ENCODE results near the gene MAP3K5.

MAP3K5 gene

DNA sequence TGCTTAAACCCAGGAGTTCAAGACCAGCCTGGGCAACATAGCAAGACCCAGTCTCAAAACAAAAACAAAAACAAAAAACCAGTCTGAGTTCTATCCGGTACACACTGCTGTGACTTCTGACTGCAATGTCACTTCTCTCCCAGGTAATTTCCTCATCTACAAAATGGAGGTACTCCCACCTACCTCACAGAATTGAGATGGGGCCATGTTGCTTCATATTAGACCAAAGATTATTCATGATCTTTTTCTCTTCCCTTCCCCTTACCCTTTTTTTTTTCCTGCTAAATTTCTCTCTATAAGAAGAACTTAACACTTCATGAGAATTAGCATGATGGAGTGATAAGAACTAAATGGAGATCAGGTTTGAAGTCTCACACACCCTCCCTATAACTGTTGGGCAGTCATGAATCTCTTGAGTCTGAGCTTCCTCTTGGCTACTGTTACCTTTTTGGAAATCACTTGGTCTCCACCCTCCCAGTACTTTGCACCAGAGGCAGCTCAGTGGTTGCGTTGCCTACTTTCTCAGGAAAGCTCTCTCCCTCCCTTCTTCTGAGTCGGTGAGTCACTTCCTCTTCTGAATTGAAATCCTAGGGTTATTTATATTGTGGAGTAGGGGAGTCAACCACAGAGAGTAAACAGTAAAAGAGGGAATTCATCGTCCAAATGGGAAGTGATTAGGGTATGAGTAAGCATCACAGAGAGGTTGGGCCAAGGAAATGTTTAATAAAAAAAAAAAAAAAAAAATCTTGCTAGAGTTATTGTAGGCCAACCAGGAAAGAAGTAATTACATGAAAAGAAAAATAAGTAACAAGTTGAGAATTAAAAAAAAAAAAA is 182.2 kb downstream of the MAP3K5 start:
- H3K4me1 ChIP-seq = peaks cover 25 to 91% (median 40%) of the 10 kb centered on the region in 10 experiments
- peak overlapping the region; percentile 40 to 83 (median 73) for H3K4me2 ChIP-seq
- H3K36me3 ChIP-seq = peaks cover 0 to 50% (median 12%) of the 10 kb centered on the region in 11 experiments; a peak in 14 of 22 replicates
- H3K9ac ChIP-seq = peak overlapping the region in 7 of 11 experiments; percentile 2 to 65 (median 45); a peak in 8 of 22 replicates
- TF ChIP-seq Cebpa-rat (IDR thresholded peaks at IDR 0.05) = no peak
- no peaks in the 10 kb centered on the region for H4K20me1 ChIP-seq
- no peaks in the 10 kb centered on the region for H3K27me3 ChIP-seq
- H3K27ac ChIP-seq = peak overlapping the region; percentile 1 to 87 (median 68); a peak in 19 of 22 replicates
- H3K9me3 ChIP-seq (replicated peaks in 1 of 11) = no peaks in the 10 kb centered on the region
- H3K4me3 ChIP-seq = peak overlapping the region in 1 of 10 experiments; percentile 10; a peak in 3 of 20 replicates

DNA sequence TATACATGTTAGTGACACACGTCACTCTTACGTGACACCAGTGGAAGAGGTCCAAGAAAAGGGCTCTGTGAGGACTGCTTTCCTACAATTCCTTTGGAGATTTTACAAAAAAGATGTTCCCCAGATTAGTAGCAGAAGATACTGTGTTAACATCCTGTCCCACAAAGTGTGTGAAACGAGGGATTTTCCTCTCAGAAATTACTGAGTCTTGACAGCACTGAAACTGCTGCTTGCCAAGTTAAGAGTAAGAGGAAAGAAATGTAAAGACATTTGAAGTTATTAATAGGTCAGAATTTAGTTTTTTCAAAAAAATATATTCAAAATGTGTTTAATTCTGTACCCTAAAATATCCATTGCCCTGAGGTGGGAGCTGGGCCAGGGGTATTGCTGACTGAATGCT is 183.3 kb downstream of the MAP3K5 start:
- H3K4me2 ChIP-seq = peak overlapping the region in 9 of 11 experiments; percentile 40 to 83 (median 79); a peak in 17 of 22 replicates
- no peaks in the 10 kb centered on the region for H4K20me1 ChIP-seq
- peak overlapping the region in 9 of 11 experiments; percentile 42 to 87 (median 68); a peak in 15 of 22 replicates for H3K27ac ChIP-seq
- H3K4me1 ChIP-seq = peaks cover 28 to 99% (median 44%) of the 10 kb centered on the region in 10 experiments
- no peak overlapping the region for H3K4me3 ChIP-seq
- H3K36me3 ChIP-seq = peaks cover 0 to 51% (median 17%) of the 10 kb centered on the region in 11 experiments; a peak in 19 of 22 replicates
- no peak for TF ChIP-seq Cebpa-rat (IDR thresholded peaks at IDR 0.05)
- H3K27me3 ChIP-seq = no peaks in the 10 kb centered on the region
- H3K9ac ChIP-seq = peak overlapping the region in 3 of 11 experiments; percentile 59 to 65 (median 64); a peak in 5 of 22 replicates
- H3K9me3 ChIP-seq (replicated peaks in 1 of 11) = no peaks in the 10 kb centered on the region

DNA sequence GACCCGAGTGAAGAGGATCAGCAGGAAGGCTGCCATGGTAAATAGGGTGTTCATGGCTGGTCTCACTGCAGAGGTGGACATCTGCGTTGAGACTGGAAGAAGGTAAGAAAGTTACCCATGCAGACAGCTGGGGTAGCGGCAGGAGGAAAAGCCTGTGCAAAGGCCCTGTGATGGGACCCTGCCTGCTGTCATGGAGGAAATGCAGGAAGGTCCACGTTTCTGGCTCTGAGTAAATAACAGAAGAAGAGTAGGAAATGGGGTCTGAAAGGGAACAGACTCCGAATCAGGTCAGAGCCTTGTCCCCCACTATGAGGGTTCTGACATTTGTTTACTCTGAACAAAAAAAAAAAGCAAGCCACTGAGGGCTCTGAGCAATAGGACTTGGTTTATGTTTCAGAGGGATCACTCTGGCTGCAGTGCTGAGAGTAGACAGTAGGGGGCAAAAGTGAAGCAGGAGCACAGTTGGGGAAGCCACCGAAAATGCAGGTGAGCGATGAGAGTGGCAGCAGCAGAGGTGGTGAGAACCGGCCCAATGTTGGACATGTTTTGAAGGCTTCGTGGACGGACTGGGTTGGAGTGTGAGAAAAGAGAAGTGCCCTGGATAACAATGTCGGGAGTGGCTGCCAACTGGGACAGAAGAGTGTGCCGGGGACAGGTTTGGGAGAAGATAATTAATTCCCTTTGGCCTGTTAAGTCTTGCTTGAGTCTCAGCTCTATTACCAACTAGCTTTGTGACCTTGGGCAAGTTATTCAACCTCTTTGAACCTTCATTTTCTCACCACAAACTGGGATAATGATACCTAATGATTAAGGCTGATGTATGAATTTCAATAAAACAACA is 184.1 kb downstream of the MAP3K5 start:
- Histone ChIP-seq H3K27me3 (no peaks in the 10 kb centered on the region), H3K9me3 (replicated peaks in 1 of 11) (no peaks in the 10 kb centered on the region), H4K20me1 (no peaks in the 10 kb centered on the region), H3K27ac (peak overlapping the region in 4 of 11 experiments; percentile 58 to 87 (median 76); a peak in 4 of 22 replicates), H3K9ac (no peak overlapping the region), H3K4me3 (no peak overlapping the region), H3K4me1 (peaks cover 28 to 97% (median 44%) of the 10 kb centered on the region in 10 experiments), H3K4me2 (peak overlapping the region in 7 of 11 experiments; percentile 64 to 83 (median 81); a peak in 14 of 22 replicates), H3K36me3 (peaks cover 0 to 51% (median 18%) of the 10 kb centered on the region in 11 experiments; a peak in 19 of 22 replicates)
- no peak for TF ChIP-seq Cebpa-rat (IDR thresholded peaks at IDR 0.05)

DNA sequence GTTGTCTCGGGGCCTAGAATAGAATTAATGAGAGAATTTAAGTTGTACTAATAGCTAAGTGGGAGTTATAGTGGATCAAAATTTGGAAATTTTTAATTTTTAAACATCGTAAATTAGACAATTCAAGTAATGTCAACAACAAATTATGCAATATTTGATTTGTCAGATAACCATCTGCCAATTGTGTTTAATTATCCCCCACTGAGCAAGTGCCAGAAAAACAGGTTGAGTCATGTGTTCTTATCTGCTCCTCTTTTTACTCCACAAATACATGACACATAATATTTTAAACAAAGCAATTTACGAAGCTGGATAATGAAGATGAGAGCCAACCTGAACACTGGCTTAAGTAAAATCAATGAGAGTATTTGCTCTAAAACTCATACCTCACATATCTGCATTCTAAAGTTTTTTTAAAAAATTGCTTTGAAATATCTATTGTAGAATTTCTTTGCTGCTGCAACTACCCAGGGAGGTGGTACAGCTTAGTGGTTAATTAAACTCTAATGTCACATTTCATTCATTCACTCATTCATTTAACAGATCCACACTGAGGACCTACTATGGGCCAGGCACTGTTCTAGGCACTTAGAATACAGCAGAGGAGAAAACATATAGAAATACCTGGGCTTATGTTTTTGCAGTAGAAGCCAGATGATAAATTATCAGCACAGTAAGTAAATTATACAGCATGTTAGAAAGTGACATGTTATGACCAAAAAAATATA is 184.9 kb downstream of the MAP3K5 start:
- Histone ChIP-seq H3K4me3 (no peak overlapping the region), H3K9ac (no peak overlapping the region), H4K20me1 (no peaks in the 10 kb centered on the region), H3K27ac (no peak overlapping the region), H3K9me3 (replicated peaks in 1 of 11) (no peaks in the 10 kb centered on the region), H3K36me3 (peaks cover 0 to 50% (median 17%) of the 10 kb centered on the region in 11 experiments; a peak in 17 of 22 replicates), H3K4me2 (peak overlapping the region in 3 of 11 experiments; percentile 79 to 82 (median 81); a peak in 5 of 22 replicates), H3K4me1 (peaks cover 28 to 90% (median 44%) of the 10 kb centered on the region in 10 experiments), H3K27me3 (no peaks in the 10 kb centered on the region)
- no peak for TF ChIP-seq Cebpa-rat (IDR thresholded peaks at IDR 0.05)

DNA sequence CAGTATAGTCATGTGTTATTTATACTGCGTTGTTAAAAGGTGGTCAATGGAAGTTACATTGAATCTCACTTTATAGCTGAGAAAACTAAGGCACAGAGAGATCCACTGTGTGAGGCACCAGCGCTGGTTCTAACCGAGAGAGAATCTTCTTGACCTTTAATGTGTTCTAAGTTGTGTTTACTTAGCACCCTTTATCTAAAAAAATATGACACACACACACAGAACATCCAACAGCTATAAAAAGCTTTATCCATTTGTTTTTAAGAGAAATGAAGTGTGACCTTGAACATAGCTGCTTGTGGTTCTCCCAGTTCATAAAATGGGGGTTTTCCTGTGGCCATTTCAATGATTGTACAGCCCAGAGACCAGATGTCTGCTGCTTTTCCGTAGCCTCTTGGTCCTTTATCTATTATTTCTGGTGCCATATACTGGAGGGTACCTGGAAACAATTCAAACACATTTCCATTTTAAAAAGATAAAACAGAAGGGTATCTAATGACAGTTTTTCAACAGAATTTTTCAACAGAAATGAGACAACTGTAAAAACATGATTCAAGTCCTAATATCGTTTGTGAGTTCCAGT is 187.3 kb downstream of the MAP3K5 start:
- Histone ChIP-seq H3K27me3 (no peaks in the 10 kb centered on the region), H3K36me3 (peaks cover 10 to 74% (median 37%) of the 10 kb centered on the region in 11 experiments; a peak in 18 of 22 replicates), H3K27ac (0 out of 22 replicates have a peak overlapping the region, but pooled peaks of 1 of the 11 experiments have one; percentile 24), H4K20me1 (no peaks in the 10 kb centered on the region), H3K9me3 (replicated peaks in 1 of 11) (no peaks in the 10 kb centered on the region), H3K4me1 (peaks cover 19 to 73% (median 28%) of the 10 kb centered on the region in 10 experiments), H3K9ac (no peak overlapping the region), H3K4me2 (peak overlapping the region in 10 of 11 experiments; percentile 4 to 79 (median 14); a peak in 11 of 22 replicates), H3K4me3 (no peak overlapping the region)
- TF ChIP-seq Cebpa-rat (IDR thresholded peaks at IDR 0.05) = no peak

GRCh38 chr6:136604328-136604825 is 187.9 kb downstream of the MAP3K5 start:
- H3K9me3 ChIP-seq (replicated peaks in 1 of 11) = no peaks in the 10 kb centered on the region
- no peak for TF ChIP-seq Cebpa-rat (IDR thresholded peaks at IDR 0.05)
- H4K20me1 ChIP-seq = no peaks in the 10 kb centered on the region
- no peak overlapping the region for H3K4me3 ChIP-seq
- H3K36me3 ChIP-seq = peaks cover 10 to 80% (median 37%) of the 10 kb centered on the region in 11 experiments; a peak in 18 of 22 replicates
- no peak overlapping the region for H3K27ac ChIP-seq
- no peak overlapping the region for H3K9ac ChIP-seq
- H3K4me2 ChIP-seq = peak overlapping the region in 2 of 11 experiments; percentile 48 to 79; a peak in 3 of 22 replicates
- H3K4me1 ChIP-seq = peaks cover 13 to 73% (median 21%) of the 10 kb centered on the region in 10 experiments
- no peaks in the 10 kb centered on the region for H3K27me3 ChIP-seq

DNA sequence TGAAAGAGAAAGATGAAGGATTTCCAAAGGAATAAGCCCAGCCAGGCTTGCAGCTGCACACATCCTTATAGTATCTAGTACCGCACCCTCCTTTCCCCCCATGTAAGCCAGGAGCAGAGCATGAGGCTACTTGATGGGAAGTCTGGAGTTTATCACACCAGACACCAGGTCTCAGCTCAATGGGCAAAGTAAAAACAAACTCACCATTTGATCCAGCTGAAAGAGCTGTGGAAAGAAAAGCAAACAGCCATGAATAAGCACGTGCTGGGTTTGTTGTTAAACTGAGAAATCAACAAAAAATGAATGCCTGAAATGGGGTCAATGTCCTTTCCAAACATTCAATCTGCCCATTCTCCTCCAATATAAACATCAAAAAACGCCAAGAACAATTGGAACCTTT is 191.5 kb downstream of the MAP3K5 start:
- peaks cover 0 to 2% (median 0%) of the 10 kb centered on the region in 11 experiments; a peak in 3 of 22 replicates for H3K9me3 ChIP-seq (replicated peaks in 1 of 11)
- H3K27me3 ChIP-seq = no peaks in the 10 kb centered on the region
- H3K9ac ChIP-seq = no peak overlapping the region
- H3K27ac ChIP-seq = no peak overlapping the region
- peaks cover 4 to 75% (median 9%) of the 10 kb centered on the region in 10 experiments; a peak in 15 of 20 replicates for H3K4me1 ChIP-seq
- peaks cover 10 to 89% (median 43%) of the 10 kb centered on the region in 11 experiments; a peak in 18 of 22 replicates for H3K36me3 ChIP-seq
- TF ChIP-seq Cebpa-rat (IDR thresholded peaks at IDR 0.05) = no peak
- no peaks in the 10 kb centered on the region for H4K20me1 ChIP-seq
- 0 out of 22 replicates have a peak overlapping the region, but pooled peaks of 1 of the 11 experiments have one; percentile 8 for H3K4me2 ChIP-seq
- no peak overlapping the region for H3K4me3 ChIP-seq
